HCT116 (cell line): ENCODE results near the gene LRRIQ1.

Experiments used
- EZH2 ChIP-seq: fragments of 200-600 bp; sonication (generic); IDR thresholded peaks from 2 replicates; pipeline ENCODE4 v1.6.1; 2017; ENCODE audit warnings: antibody characterized with exemption, mixed run types
- EZH2phosphoT487 ChIP-seq: fragments of 200-600 bp; IDR thresholded peaks from 2 replicates; pipeline ENCODE4 v1.6.1; 2018; ENCODE audit warnings: antibody characterized with exemption, borderline replicate concordance
- FOSL1 ChIP-seq: IDR thresholded peaks from 2 replicates; pipeline ENCODE4 v1.6.1; 2012; ENCODE audit warnings: low read depth
- POLR2A ChIP-seq: IDR thresholded peaks from 2 replicates; pipeline ENCODE4 v1.7.0; 2011; ENCODE audit warnings: borderline replicate concordance; ENCODE audit not compliant: insufficient read depth, insufficient read length; ENCODE audit errors: extremely low read depth
- POLR2AphosphoS5 ChIP-seq: IDR thresholded peaks from 2 replicates; pipeline ENCODE4 v1.6.1; 2011; ENCODE audit warnings: mild to moderate bottlenecking, low read depth, low read length, moderate library complexity
- RAD21 ChIP-seq: IDR thresholded peaks from 2 replicates; pipeline ENCODE4 v1.6.1; 2012; ENCODE audit warnings: low read depth, mild to moderate bottlenecking
- TCF7L2 ChIP-seq: IDR thresholded peaks from 2 replicates; pipeline ENCODE4 v1.7.0; 2011; ENCODE audit warnings: borderline replicate concordance, inconsistent platforms; ENCODE audit not compliant: insufficient read depth, insufficient read length; ENCODE audit errors: extremely low read depth
- ZNF274 ChIP-seq: fragments of 200-500 bp; sonication (Bioruptor generic); IDR thresholded peaks from 2 replicates; pipeline ENCODE4 v1.6.1; 2014; ENCODE audit warnings: mild to moderate bottlenecking, low read depth, low read length, inconsistent platforms
- TF ChIP-seq, protein P1 (sequence below), 3 experiments: fragments of 200-600 bp in 1 of 3; sonication (generic) in 1 of 3; IDR thresholded peaks in 2 of 3; conservative IDR thresholded peaks in 1 of 3; 2 replicates each; pipeline ENCODE4 v1.5.1; 2012 to 2017; ENCODE audit warnings: low read depth in 2 of 3, low read length in 2 of 3, antibody characterized with exemption in 1 of 3, borderline replicate concordance in 1 of 3, control low read depth in 1 of 3, mild to moderate bottlenecking in 1 of 3, mixed read lengths in 1 of 3, mixed run types in 1 of 3, moderate library complexity in 1 of 3; ENCODE audit not compliant: insufficient read depth in 1 of 3
- TF ChIP-seq, protein P2 (sequence below): IDR thresholded peaks from 2 replicates; pipeline ENCODE4 v1.6.1; 2012; ENCODE audit warnings: low read depth
- TF ChIP-seq, protein P3 (sequence below): IDR thresholded peaks from 2 replicates; pipeline ENCODE4 v1.6.1; 2012
- TF ChIP-seq, protein P4 (sequence below): IDR thresholded peaks from 2 replicates; pipeline ENCODE4 v1.6.1; 2012

DNA sequence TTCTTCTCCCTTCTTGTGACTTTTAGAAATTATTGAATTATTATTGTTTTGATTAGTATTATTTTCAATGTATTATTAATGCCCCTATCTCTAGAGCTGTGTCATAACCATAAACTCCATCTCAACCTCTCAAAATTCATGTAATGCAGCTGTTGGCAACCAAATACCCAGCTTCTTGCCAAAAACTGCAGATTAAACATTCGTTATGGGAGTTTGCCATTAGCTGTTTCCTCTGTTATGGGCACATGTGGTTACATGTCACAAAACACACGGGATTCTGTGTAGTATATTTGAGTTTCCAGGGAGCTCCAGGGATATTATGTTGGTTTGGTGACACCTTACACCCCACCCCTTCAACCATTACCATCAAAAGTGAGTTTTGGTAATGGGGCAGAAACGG is 241.0 kb downstream of the LRRIQ1 start:
- TF ChIP-seq, protein P1, sequence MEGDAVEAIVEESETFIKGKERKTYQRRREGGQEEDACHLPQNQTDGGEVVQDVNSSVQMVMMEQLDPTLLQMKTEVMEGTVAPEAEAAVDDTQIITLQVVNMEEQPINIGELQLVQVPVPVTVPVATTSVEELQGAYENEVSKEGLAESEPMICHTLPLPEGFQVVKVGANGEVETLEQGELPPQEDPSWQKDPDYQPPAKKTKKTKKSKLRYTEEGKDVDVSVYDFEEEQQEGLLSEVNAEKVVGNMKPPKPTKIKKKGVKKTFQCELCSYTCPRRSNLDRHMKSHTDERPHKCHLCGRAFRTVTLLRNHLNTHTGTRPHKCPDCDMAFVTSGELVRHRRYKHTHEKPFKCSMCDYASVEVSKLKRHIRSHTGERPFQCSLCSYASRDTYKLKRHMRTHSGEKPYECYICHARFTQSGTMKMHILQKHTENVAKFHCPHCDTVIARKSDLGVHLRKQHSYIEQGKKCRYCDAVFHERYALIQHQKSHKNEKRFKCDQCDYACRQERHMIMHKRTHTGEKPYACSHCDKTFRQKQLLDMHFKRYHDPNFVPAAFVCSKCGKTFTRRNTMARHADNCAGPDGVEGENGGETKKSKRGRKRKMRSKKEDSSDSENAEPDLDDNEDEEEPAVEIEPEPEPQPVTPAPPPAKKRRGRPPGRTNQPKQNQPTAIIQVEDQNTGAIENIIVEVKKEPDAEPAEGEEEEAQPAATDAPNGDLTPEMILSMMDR (IDR thresholded peaks at IDR 0.05 in 2 of 3, conservative IDR thresholded peaks at IDR 0.05 in 1 of 3; ENCODE audit: borderline replicate concordance in 1 of 3, insufficient read depth in 1 of 3, low read depth in 2 of 3, low read length in 2 of 3): no peak
- no peak for TF ChIP-seq POLR2A
- no peak for TF ChIP-seq FOSL1
- TF ChIP-seq, protein P2, sequence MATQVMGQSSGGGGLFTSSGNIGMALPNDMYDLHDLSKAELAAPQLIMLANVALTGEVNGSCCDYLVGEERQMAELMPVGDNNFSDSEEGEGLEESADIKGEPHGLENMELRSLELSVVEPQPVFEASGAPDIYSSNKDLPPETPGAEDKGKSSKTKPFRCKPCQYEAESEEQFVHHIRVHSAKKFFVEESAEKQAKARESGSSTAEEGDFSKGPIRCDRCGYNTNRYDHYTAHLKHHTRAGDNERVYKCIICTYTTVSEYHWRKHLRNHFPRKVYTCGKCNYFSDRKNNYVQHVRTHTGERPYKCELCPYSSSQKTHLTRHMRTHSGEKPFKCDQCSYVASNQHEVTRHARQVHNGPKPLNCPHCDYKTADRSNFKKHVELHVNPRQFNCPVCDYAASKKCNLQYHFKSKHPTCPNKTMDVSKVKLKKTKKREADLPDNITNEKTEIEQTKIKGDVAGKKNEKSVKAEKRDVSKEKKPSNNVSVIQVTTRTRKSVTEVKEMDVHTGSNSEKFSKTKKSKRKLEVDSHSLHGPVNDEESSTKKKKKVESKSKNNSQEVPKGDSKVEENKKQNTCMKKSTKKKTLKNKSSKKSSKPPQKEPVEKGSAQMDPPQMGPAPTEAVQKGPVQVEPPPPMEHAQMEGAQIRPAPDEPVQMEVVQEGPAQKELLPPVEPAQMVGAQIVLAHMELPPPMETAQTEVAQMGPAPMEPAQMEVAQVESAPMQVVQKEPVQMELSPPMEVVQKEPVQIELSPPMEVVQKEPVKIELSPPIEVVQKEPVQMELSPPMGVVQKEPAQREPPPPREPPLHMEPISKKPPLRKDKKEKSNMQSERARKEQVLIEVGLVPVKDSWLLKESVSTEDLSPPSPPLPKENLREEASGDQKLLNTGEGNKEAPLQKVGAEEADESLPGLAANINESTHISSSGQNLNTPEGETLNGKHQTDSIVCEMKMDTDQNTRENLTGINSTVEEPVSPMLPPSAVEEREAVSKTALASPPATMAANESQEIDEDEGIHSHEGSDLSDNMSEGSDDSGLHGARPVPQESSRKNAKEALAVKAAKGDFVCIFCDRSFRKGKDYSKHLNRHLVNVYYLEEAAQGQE: no peak
- TF ChIP-seq, protein P3, sequence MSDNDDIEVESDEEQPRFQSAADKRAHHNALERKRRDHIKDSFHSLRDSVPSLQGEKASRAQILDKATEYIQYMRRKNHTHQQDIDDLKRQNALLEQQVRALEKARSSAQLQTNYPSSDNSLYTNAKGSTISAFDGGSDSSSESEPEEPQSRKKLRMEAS: no peak
- no peak for TF ChIP-seq ZNF274
- no peak for TF ChIP-seq EZH2
- no peak for TF ChIP-seq EZH2phosphoT487
- no peak for TF ChIP-seq TCF7L2
- TF ChIP-seq, protein P4, sequence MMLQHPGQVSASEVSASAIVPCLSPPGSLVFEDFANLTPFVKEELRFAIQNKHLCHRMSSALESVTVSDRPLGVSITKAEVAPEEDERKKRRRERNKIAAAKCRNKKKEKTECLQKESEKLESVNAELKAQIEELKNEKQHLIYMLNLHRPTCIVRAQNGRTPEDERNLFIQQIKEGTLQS: no peak
- no peak for TF ChIP-seq POLR2AphosphoS5
- no peak for TF ChIP-seq RAD21
